IMR-90 (cell line): ENCODE data around the gene ACAP2. TPM values are rescaled to one million over a fixed set of nuclear protein-coding genes. Genes with fewer than 3 reads are reported as not detected.

Source experiments
- ATAC-seq: fragments of 200-7000 bp; cut with Tn5 transposase; 2 replicates; pipeline ENCODE4 v1.9.1; 2020; ENCODE audit warnings: low read depth, mild to moderate bottlenecking, moderate library complexity
- BruUV-seq: library from RNA; stranded (reverse); fragments of 400-500 nt; replicated peaks from 2 replicates; lab custom pipeline; 2021; lab: Mats Ljungman, UMichigan
- CTCF ChIA-PET: fragments of 300-600 bp; formaldehyde crosslinking; extraction: SDS; loops from one replicate; lab custom pipeline; 2021; ENCODE audit warnings: antibody characterized with exemption; lab: Yijun Ruan, JAX
- POLR2A ChIA-PET: fragments of 300-600 bp; sonication (Branson Sonifier 250); formaldehyde crosslinking; loops from one replicate; lab custom pipeline; 2022; ENCODE audit warnings: antibody characterized with exemption; ENCODE audit not compliant: unreplicated experiment; lab: Charles Lee
- DNase-seq: peaks from one replicate; pipeline ENCODE4 v3.0.0; 2013
- H2AFZ ChIP-seq: replicated peaks from 2 replicates; pipeline ENCODE3; 2013; ENCODE audit warnings: low read length, mild to moderate bottlenecking; ENCODE audit not compliant: poor library complexity
- H2AK5ac ChIP-seq: 2 replicates; pipeline ENCODE4 v1.6.1; 2013; ENCODE audit warnings: low read depth, low read length, inconsistent platforms
- H2AK9ac ChIP-seq: replicated peaks from 2 replicates; pipeline ENCODE3; 2013; ENCODE audit warnings: mild to moderate bottlenecking, low read depth, low read length, moderate library complexity; ENCODE audit not compliant: poor library complexity
- H2BK120ac ChIP-seq: 2 replicates; pipeline ENCODE4 v1.6.1; 2013; ENCODE audit warnings: low read depth, low read length, inconsistent platforms
- H2BK15ac ChIP-seq: 3 replicates; pipeline ENCODE4 v1.6.1; 2013; ENCODE audit warnings: low read depth, low read length, inconsistent platforms
- H2BK20ac ChIP-seq: 2 replicates; pipeline ENCODE4 v1.6.1; 2013; ENCODE audit warnings: low read depth, mild to moderate bottlenecking, inconsistent platforms, low read length, moderate library complexity
- H2BK5ac ChIP-seq: 2 replicates; pipeline ENCODE4 v1.6.1; 2013; ENCODE audit warnings: mild to moderate bottlenecking, low read depth, low read length, inconsistent platforms; ENCODE audit not compliant: poor library complexity, severe bottlenecking
- H3K14ac ChIP-seq: replicated peaks from 2 replicates; pipeline ENCODE4 v1.6.1; 2013; ENCODE audit warnings: low read depth, low read length, inconsistent platforms
- H3K18ac ChIP-seq: 2 replicates; pipeline ENCODE4 v1.6.1; 2013; ENCODE audit warnings: low read depth, low read length, control low read depth
- H3K23ac ChIP-seq: 2 replicates; pipeline ENCODE4 v1.6.1; 2013; ENCODE audit warnings: low read depth, low read length, inconsistent platforms
- H3K27ac ChIP-seq: 2 replicates; pipeline ENCODE4 v1.5.1; 2013; ENCODE audit warnings: mild to moderate bottlenecking, control low read depth, low read length; ENCODE audit not compliant: insufficient read depth
- H3K27me3 ChIP-seq: 2 replicates; pipeline ENCODE4 v1.6.1; 2013; ENCODE audit warnings: low read length; ENCODE audit not compliant: control insufficient read depth, insufficient read depth
- H3K36me3 ChIP-seq: 2 replicates; pipeline ENCODE4 v1.6.1; 2013; ENCODE audit warnings: low read length, mixed read lengths; ENCODE audit not compliant: control insufficient read depth, insufficient read depth
- H3K4ac ChIP-seq: 2 replicates; pipeline ENCODE4 v1.6.1; 2013; ENCODE audit warnings: low read depth, low read length, inconsistent platforms
- H3K4me1 ChIP-seq: 2 replicates; pipeline ENCODE4 v1.6.1; 2013; ENCODE audit warnings: low read length, mixed read lengths; ENCODE audit not compliant: control insufficient read depth, insufficient read depth
- H3K4me2 ChIP-seq: 2 replicates; pipeline ENCODE4 v1.6.1; 2013; ENCODE audit warnings: low read depth, mild to moderate bottlenecking, control low read depth, low read length, moderate library complexity
- H3K4me3 ChIP-seq: 2 replicates; pipeline ENCODE4 v1.5.1; 2013; ENCODE audit warnings: low read depth, mild to moderate bottlenecking, control low read depth, low read length, moderate library complexity; ENCODE audit not compliant: insufficient read depth
- H3K56ac ChIP-seq: 2 replicates; pipeline ENCODE4 v1.6.1; 2013; ENCODE audit warnings: low read length, inconsistent platforms; ENCODE audit not compliant: insufficient read depth; ENCODE audit errors: extremely low read depth
- H3K79me1 ChIP-seq, 2 experiments: 2 replicates each; pipeline ENCODE4 v1.6.1; 2013; ENCODE audit warnings: low read length in 2 of 2, inconsistent platforms in 1 of 2, low read depth in 1 of 2
- H3K9ac ChIP-seq: 2 replicates; pipeline ENCODE4 v1.6.1; 2013; ENCODE audit warnings: low read depth, low read length, control low read depth
- H3K9me1 ChIP-seq: 2 replicates; pipeline ENCODE4 v1.6.1; 2013; ENCODE audit warnings: low read length, inconsistent platforms; ENCODE audit not compliant: insufficient read depth
- H3K9me3 ChIP-seq: 2 replicates; pipeline ENCODE4 v1.6.1; 2013; ENCODE audit warnings: low read length; ENCODE audit not compliant: control insufficient read depth, insufficient read depth
- H4K20me1 ChIP-seq: 2 replicates; pipeline ENCODE4 v1.6.1; 2013; ENCODE audit warnings: low read length, inconsistent platforms; ENCODE audit not compliant: insufficient read depth
- H4K5ac ChIP-seq: 2 replicates; pipeline ENCODE4 v1.6.1; 2013; ENCODE audit warnings: mild to moderate bottlenecking, low read depth, low read length, control low read depth
- H4K8ac ChIP-seq, 2 experiments: 2 replicates each; pipeline ENCODE4 v1.6.1; 2013; ENCODE audit warnings: low read depth in 2 of 2, low read length in 2 of 2, control low read depth in 1 of 2, inconsistent platforms in 1 of 2
- H4K91ac ChIP-seq: 2 replicates; pipeline ENCODE4 v1.6.1; 2013; ENCODE audit warnings: low read depth, low read length, inconsistent platforms; ENCODE audit not compliant: insufficient read depth
- BHLHE40 ChIP-seq: fragments of 150-350 bp; IDR thresholded peaks from 2 replicates; pipeline ENCODE4 v1.6.1; 2016; ENCODE audit warnings: mild to moderate bottlenecking, low read depth, low read length
- CEBPB ChIP-seq: IDR thresholded peaks from 2 replicates; pipeline ENCODE4 v1.6.1; 2012; ENCODE audit warnings: low read depth, low read length, improper control_type of control experiment
- CHD1 ChIP-seq: IDR thresholded peaks from 2 replicates; pipeline ENCODE4 v1.6.1; 2012; ENCODE audit warnings: low read depth, low read length, improper control_type of control experiment
- CTCF ChIP-seq: conservative IDR thresholded peaks from 2 replicates; pipeline ENCODE4 v1.5.1; 2012; ENCODE audit warnings: mild to moderate bottlenecking, low read depth, low read length, improper control_type of control experiment
- ELK1 ChIP-seq: fragments of 150-350 bp; IDR thresholded peaks from 2 replicates; pipeline ENCODE4 v1.6.1; 2016; ENCODE audit warnings: low read depth, mild to moderate bottlenecking, low read length, moderate library complexity, borderline replicate concordance
- FOS ChIP-seq: fragments of 150-350 bp; IDR thresholded peaks from 2 replicates; pipeline ENCODE4 v1.6.1; 2016; ENCODE audit warnings: low read depth, low read length
- MAFK ChIP-seq: IDR thresholded peaks from 2 replicates; pipeline ENCODE4 v1.6.1; 2012; ENCODE audit warnings: low read depth, low read length, improper control_type of control experiment
- MAZ ChIP-seq: IDR thresholded peaks from 2 replicates; pipeline ENCODE4 v1.6.1; 2012; ENCODE audit warnings: low read depth, mild to moderate bottlenecking, low read length, improper control_type of control experiment, moderate library complexity, borderline replicate concordance
- MXI1 ChIP-seq: IDR thresholded peaks from 2 replicates; pipeline ENCODE4 v1.6.1; 2012; ENCODE audit warnings: low read depth, mild to moderate bottlenecking, low read length, moderate library complexity, borderline replicate concordance
- NFE2L2 ChIP-seq: fragments of 150-350 bp; IDR thresholded peaks from 2 replicates; pipeline ENCODE4 v1.6.1; 2016; ENCODE audit warnings: low read depth, mild to moderate bottlenecking, low read length
- POLR2A ChIP-seq: IDR thresholded peaks from 2 replicates; pipeline ENCODE4 v1.6.1; 2012; ENCODE audit warnings: mild to moderate bottlenecking, low read depth, low read length
- RAD21 ChIP-seq: IDR thresholded peaks from 2 replicates; pipeline ENCODE4 v1.6.1; 2012; ENCODE audit warnings: low read length, improper control_type of control experiment
- RCOR1 ChIP-seq: IDR thresholded peaks from 2 replicates; pipeline ENCODE4 v1.6.1; 2012; ENCODE audit warnings: mild to moderate bottlenecking, low read length, improper control_type of control experiment; ENCODE audit not compliant: insufficient replicate concordance
- RFX5 ChIP-seq: IDR thresholded peaks from 2 replicates; pipeline ENCODE4 v1.8.0; 2012; ENCODE audit warnings: low read depth, mild to moderate bottlenecking, low read length, moderate library complexity
- SMC3 ChIP-seq: fragments of 150-350 bp; IDR thresholded peaks from 2 replicates; pipeline ENCODE4 v1.6.1; 2016; ENCODE audit warnings: low read depth, mild to moderate bottlenecking, antibody characterized with exemption, low read length, moderate library complexity
- USF2 ChIP-seq: fragments of 150-350 bp; IDR thresholded peaks from 2 replicates; pipeline ENCODE4 v1.6.1; 2017; ENCODE audit warnings: mild to moderate bottlenecking, antibody characterized with exemption, low read length, low read depth
- WGBS, 2 experiments: methylation state at CpG; one replicate each; pipeline versions ENCODE4 v1.1.5 to v1.1.7; 2013; ENCODE audit warnings: missing lambda C conversion rate in 2 of 2; ENCODE audit not compliant: insufficient read length in 1 of 2; ENCODE audit errors: extremely low coverage in 2 of 2; 5-methylcytosine and 5-hydroxymethylcytosine counted together
- dilution Hi-C: fragments of 300-500 bp; cut with HindIII; formaldehyde crosslinking; loops from one replicate; pipeline ENCODE4 v1.14.3; 2018; ENCODE audit warnings: low sequenced_read_pairs; ENCODE audit not compliant: unreplicated experiment
- in situ Hi-C: fragments of 300-500 bp; cut with MboI; formaldehyde crosslinking; loops from 3 replicates; pipeline ENCODE4 v1.14.3; 2019; ENCODE audit warnings: low sequenced_read_pairs, inconsistent platforms, mixed read lengths
- intact Hi-C: fragments of 100-400 bp; cut with micrococcal nuclease; formaldehyde crosslinking; loops from 2 replicates; pipeline ENCODE4 v1.10.0; 2022
- polyA plus RNA-seq, 3 experiments: library from polyadenylated mRNA; depleted of rRNA; stranded (reverse); fragments of >200 nt; gene quantifications; 2 replicates each; pipeline ENCODE4 v1.2.3, GENCODE V29; 2012; ENCODE audit warnings: low replicate concordance in 1 of 3
- total RNA-seq: library from RNA; depleted of rRNA; stranded (reverse); fragments of >200 nt; gene quantifications from 2 replicates; pipeline ENCODE4 v1.2.3, GENCODE V29; 2012

The ACAP2 gene
- total and polyA plus RNA-seq, 2 of the 4 experiments (the other 2 are of a cell fraction), result 11.9 to 35.1 TPM

GRCh38 chr3:195397524-195397923 is 45.3 kb downstream of the ACAP2 start:
- Histone ChIP-seq H2AFZ (no peak overlapping the region), H2AK5ac (no peak overlapping the region), H3K79me1 (peaks cover 21 to 55% of the 10 kb centered on the region in 2 experiments; a peak in 3 of 4 replicates), H4K91ac (no peak overlapping the region), H3K23ac (no peak overlapping the region), H2BK20ac (no peak overlapping the region), H3K9me3 (no peaks in the 10 kb centered on the region), H4K8ac (no peak overlapping the region), H3K56ac (no peak overlapping the region), H2AK9ac (no peak overlapping the region), H3K4me1 (0 out of 2 replicates have a peak, but pooled peaks cover 5% of the 10 kb centered on the region), H3K9ac (no peak overlapping the region), H3K4ac (no peak overlapping the region), H3K9me1 (peaks cover 9% of the 10 kb centered on the region), H3K4me3 (no peak overlapping the region), H4K20me1 (peaks cover 42% of the 10 kb centered on the region), H2BK120ac (no peak overlapping the region), H3K18ac (no peak overlapping the region), H3K14ac (no peak overlapping the region), H3K27me3 (no peaks in the 10 kb centered on the region), H4K5ac (no peak overlapping the region), H2BK5ac (no peak overlapping the region), H3K27ac (no peak overlapping the region), H2BK15ac (no peak overlapping the region), H3K4me2 (peak overlapping the region; percentile 46; the same call in 1 of the 2 replicates), H3K36me3 (no peaks in the 10 kb centered on the region)
- DNase-seq (peak; percentile 17), ATAC-seq (peak; percentile 32; the same call in 1 of the 2 replicates)
- in situ Hi-C loops (no loop called here), dilution Hi-C loops (no loop called here), intact Hi-C loops (loop anchor here (5.0 kb wide), 1 partner anchor 45 kb away; no protein-coding TSS in a partner anchor)
- CTCF ChIA-PET, result no interaction called here
- POLR2A ChIA-PET, result no interaction called here
- TF ChIP-seq ELK1 (no peak), CHD1 (no peak), NFE2L2 (no peak), CTCF (no peak), BHLHE40 (no peak), MAZ (no peak), MAFK (no peak), MXI1 (no peak), RCOR1 (no peak), RFX5 (no peak), RAD21 (no peak), CEBPB (no peak), FOS (no peak), USF2 (no peak), POLR2A (no peak), SMC3 (no peak)
- BruUV-seq, result no TSS peak
- no CpG with 5 or more reads among the region's 3 CpGs for WGBS, 2 experiments
